ENCODE measurements around the gene RPL22.
A peak's percentile ranks its signal among the peaks of the same experiment; 100 is the strongest.

RPL22 gene

GRCh38 chr1:6198646-6199297 lies 623 bp downstream of the RPL22 start:
- no peak for DNase-seq

GRCh38 chr1:6197746-6198427 lies 1.5 kb downstream of the RPL22 start:
- no peak for DNase-seq

GRCh38 chr1:6191968-6192367 lies 7.4 kb downstream of the RPL22 start:
- DNase-seq: no peak

GRCh38 chr1:6188466-6188865 lies 10.9 kb downstream of the RPL22 start:
- DNase-seq: no peak

- DNase-seq: peak; percentile 22
Measured at GRCh38 chr1:6185635-6186382, 13.6 kb downstream of the RPL22 start.

GRCh38 chr1:6185151-6185550 lies 14.2 kb downstream of the RPL22 start:
- DNase-seq: peak; percentile 69

GRCh38 chr1:6184083-6184783 lies 15.2 kb downstream of the RPL22 start:
- no peak for DNase-seq

GRCh38 chr1:6183520-6183989 lies 15.8 kb downstream of the RPL22 start:
- DNase-seq: peak; percentile 42

- no peak for DNase-seq
Measured at GRCh38 chr1:6181347-6181770, 18.0 kb downstream of the RPL22 start.

GRCh38 chr1:6180707-6181311 lies 18.6 kb downstream of the RPL22 start:
- no peak for DNase-seq

GRCh38 chr1:6180268-6180706 lies 19.1 kb downstream of the RPL22 start, which contains the start of gene CHD5:
TSS of gene CHD5 (minus strand) at chr1:6180321. CDS start at chr1:6180023, 298 bp downstream.
- DNase-seq: no peak

GRCh38 chr1:6179564-6180175 lies 19.7 kb downstream of the RPL22 start:
- no peak for DNase-seq

GRCh38 chr1:6178751-6179563 lies 20.4 kb downstream of the RPL22 start:
- no peak for DNase-seq

- DNase-seq: no peak
Measured at GRCh38 chr1:6177681-6178380, 21.6 kb downstream of the RPL22 start.

GRCh38 chr1:6176779-6177178 lies 22.6 kb downstream of the RPL22 start:
- DNase-seq: no peak

GRCh38 chr1:6175411-6175828 lies 24.0 kb downstream of the RPL22 start:
- DNase-seq: no peak

- no peak for DNase-seq
Measured at GRCh38 chr1:6174621-6175410, 24.6 kb downstream of the RPL22 start.

GRCh38 chr1:6172549-6172948 lies 26.8 kb downstream of the RPL22 start:
- DNase-seq: no peak

GRCh38 chr1:6171548-6172124 lies 27.8 kb downstream of the RPL22 start:
- DNase-seq: no peak

Measured in kidney glomerular epithelial cell (primary cell).